Endometrial microvascular endothelial cells (primary cell): Measurements from ENCODE around the gene OSM. TPM values are rescaled to one million over a fixed set of nuclear protein-coding genes. Genes with fewer than 3 reads are reported as not detected.

Experiments
- in situ Hi-C: cut with HindIII; loops from 2 replicates; pipeline ENCODE4 v1.10.0; 2017; ENCODE audit warnings: low sequenced_read_pairs, low pct_unique_long_range_greater_than_20kb; ENCODE audit errors: inconsistent ontology term
- total RNA-seq: library from RNA; depleted of rRNA; stranded (reverse); fragments of >200 nt; gene quantifications from one replicate; pipeline ENCODE4 v1.2.3, GENCODE V29; 2015; ENCODE audit errors: inconsistent ontology term

Gene OSM
- total RNA-seq, 1 donor from 2014 or later, result not detected

- in situ Hi-C loops, result no loop called here
Observed at GRCh38 chr22:30250661-30251267, 15.9 kb downstream of the OSM start.

DNA sequence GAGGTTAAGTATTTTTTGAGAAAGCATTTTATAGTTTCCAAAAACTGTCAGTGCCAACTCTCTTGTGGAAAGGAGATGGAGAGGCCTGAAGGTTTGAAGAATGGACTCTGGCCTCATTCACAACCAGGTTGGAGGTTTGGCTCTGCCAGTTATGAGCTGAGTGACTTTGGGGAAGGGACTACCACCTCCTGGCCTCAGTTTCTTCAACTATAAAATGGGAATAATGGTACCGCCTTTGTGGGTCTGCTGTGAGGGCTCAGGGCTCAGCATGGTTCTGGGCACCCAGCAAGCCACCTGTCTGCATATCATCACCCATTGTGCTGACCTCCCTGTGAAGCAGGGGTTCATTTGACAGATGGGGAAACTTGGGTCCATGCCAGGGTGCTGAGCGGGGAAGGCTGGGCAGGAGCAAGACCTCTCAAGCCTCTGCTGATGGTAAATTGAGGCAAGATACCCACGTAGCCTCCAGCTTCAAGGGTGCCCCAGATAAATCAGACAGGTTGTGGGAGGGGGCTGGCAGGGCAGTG is 16.5 kb downstream of the OSM start:
- in situ Hi-C loops, result no loop called here

DNA sequence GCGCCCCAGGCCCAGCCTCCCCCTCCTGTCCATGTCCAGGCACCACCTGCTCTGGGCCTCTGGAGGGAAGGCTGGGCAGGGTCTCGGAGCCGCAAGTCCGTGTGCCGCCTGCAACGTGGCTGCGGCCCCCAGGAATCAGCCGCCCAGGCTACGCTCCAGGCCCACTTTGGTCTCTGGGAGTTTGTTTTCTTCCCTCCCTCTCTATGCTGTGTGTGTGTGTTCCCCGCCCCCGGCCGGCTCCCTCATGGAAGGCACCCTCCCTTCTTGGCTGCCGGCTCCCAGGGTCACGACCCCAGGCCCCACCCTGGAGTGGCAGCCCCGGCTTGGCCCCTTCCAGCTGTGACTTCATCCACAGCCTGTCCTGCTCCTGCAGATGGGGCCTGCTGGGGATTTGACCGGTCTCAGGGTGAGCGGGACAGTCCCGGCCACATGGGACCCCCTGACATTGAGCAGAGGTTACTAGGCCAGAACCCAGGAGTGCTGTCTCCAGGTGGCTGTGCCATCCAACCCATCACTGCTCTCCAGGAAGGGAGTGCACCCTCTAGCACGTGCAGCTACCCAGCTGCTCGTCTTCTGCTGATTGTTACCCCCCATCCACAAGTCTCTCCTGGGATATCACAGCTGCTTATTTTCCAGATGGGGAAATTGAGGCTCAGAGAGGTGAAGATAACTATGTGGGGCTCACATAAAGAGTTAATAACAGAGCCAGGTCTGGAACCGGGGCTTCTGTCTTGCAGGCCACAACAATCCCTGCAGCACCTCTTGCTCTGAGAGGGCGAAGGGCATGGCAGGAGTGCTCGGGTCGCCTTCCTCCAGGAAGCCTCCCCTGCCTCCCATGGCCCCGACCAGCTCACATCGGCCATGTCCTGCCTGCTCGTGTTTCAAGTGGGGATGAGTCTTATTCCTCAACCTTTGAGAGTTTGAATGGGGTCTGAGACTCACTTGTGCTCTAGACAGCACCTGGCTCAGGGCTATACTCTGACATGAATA is 17.3 kb downstream of the OSM start:
- in situ Hi-C loops, result no loop called here

- in situ Hi-C loops, result no loop called here
Observed at GRCh38 chr22:30248484-30248883, 18.2 kb downstream of the OSM start.

- in situ Hi-C loops, result no loop called here
Observed at GRCh38 chr22:30247974-30248373, 18.7 kb downstream of the OSM start.

DNA sequence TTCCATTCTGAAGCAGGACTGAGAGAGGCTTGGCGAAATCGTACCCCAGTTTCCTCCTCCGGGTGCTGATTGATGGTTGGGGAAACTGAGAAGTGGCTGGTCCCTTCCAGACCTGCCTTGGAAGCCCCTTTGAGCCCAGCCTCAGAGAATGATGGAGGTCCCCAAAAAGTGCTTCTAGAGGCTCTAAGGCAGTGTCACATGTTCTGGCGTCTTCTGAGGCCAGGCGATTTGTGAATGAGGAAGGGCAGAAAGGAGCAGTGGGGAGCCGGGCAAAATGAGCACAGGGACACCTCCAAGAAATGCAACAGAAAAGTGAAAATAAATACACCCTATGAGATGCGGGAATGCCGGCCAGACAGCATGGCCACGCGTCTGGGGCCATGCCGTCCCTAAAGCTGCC is 19.1 kb downstream of the OSM start:
- in situ Hi-C loops, result no loop called here

GRCh38 chr22:30246814-30247376 is 19.8 kb downstream of the OSM start:
- in situ Hi-C loops, result no loop called here

DNA sequence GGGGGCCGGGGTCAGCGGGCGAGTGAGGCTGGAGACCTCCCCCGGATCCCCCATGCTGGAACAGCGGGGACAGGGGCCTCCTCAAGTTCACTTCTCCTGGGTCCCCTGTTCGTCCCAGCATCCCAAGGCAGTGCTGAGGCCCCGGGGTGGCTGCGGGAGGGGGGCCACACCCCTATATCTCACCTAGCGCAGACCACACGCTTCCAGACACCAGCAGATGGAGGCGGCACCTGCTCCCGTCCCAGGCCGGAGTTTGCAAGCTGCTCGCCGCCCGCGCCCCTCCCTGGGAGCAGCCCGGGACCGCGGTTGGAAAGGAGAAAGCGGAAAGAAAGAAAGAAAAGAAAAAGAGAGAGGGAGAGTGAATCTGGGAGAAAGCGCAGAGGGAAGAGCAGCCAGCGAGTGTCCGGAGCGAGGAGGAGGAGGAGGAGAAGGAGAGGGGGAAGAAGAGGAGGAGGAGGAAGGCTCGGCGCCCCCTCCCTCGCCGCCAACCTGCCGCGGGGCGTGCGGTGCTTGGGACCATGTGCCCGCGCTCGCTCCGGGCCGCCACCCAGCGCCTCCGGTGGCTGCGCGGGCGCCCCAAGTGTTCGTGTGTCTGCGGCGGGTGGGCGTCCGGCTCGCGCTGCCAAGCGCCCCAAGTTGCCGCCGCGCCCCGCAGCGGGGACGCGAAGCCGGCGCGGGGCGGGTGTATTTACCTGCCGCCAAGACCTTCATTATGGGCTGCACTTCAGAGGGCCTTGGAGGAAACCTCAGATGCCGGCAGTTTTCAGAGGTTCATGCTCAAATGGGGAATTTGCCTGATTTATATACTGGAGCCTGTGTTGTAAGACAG is 20.5 kb downstream of the OSM start, which contains the start of gene LIF:
LIF (minus strand) TSS at position 775 of the 829 bp plus-strand sequence; CDS start at position 711, 64 bp downstream.
- in situ Hi-C loops, result no loop called here

DNA sequence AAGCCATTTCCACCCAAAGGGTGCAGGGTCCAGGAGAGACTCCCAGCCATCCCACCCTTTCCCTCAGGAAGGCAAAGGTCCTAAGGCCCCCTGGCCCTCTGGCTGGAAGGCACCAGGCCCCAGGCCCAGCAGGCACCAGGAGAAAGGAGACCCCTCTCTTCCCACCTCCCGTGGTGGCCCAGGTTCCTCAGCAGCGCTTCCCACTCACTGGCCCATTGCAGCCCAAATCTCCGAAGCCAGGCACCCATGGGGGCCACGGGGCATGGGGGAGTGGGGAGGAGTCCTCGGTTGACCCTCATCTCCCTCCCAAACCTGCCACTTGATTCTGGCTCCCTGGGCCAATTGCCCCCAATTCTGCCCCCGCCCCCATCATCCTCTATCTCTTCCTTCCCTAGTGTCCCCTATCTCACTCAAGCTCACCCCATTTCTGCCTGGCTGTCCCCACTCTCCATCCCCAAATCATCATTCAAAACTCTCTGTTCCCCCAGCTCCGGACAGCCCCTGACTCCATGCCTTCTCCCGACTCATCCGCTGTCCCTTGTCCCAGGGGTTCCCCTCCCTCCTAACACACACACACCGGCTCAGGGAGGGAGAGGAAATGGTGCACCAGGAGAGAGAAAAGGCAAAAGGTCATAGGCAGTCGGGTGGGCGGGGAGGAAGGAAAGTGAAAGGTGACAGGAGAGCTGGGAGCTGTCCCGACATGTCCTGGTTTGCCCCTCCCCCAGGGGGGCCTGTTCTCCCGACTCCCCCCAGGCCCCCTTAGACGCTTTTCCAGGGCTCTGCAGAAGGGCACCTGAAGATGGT is 21.3 kb downstream of the OSM start:
- in situ Hi-C loops, result no loop called here

GRCh38 chr22:30244641-30245040 is 22.0 kb downstream of the OSM start:
- in situ Hi-C loops, result no loop called here

- in situ Hi-C loops, result no loop called here
Observed at GRCh38 chr22:30244066-30244465, 22.6 kb downstream of the OSM start.

DNA sequence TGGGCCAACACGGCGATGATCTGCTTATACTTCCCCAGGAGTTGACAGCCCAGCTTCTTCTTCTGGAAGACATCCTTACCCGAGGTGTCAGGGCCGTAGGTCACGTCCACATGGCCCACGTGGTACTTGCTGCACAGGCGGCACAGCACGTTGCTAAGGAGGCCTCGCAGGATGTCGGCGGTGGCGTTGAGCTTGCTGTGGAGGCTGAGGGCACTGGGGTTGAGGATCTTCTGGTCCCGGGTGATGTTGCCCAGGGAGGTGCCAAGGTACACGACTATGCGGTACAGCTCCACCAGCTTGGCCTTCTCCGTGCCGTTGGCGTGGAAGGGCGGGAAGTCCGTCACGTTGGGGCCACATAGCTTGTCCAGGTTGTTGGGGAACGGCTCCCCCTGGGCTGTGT is 23.0 kb downstream of the OSM start:
- in situ Hi-C loops, result no loop called here

GRCh38 chr22:30241576-30242371 is 24.9 kb downstream of the OSM start:
- in situ Hi-C loops, result no loop called here

GRCh38 chr22:30240541-30241417 is 25.9 kb downstream of the OSM start:
- in situ Hi-C loops, result no loop called here

GRCh38 chr22:30239488-30240405 is 26.9 kb downstream of the OSM start:
- in situ Hi-C loops, result no loop called here
